Naive thymus-derived CD8-positive, alpha-beta T cell (primary cell): ENCODE measurements around the gene TMEM270. TPM values are rescaled to one million over a fixed set of nuclear protein-coding genes. Genes with fewer than 3 reads are reported as not detected.

Experiments used
- ATAC-seq, 2 donors: fragments of 150-1000 bp; cut with Tn5 transposase in 1 of 2; sonication (Bioruptor Pico), chemical (Tn5 transposase) in 1 of 2; 1 replicate in 1 of 2; 2 replicates in 1 of 2; pipeline ENCODE4 v1.10.0; 2021; ENCODE audit warnings: mild to moderate bottlenecking in 2 of 2, moderate library complexity in 2 of 2
- POLR2A ChIA-PET: fragments of 350-600 bp; sonication (Branson Sonifier 250); formaldehyde crosslinking; loops from one replicate; lab custom pipeline; 2021; ENCODE audit warnings: antibody characterized with exemption; lab: Charles Lee
- DNase-seq, 10 donors: peaks; one replicate each; pipeline versions ENCODE4 v3.0.0 to v3.0.0-alpha.2; 2020 to 2022
- H3K27ac Mint-ChIP-seq, 10 donors: one replicate each; pipeline ENCODE4 v1.8.0; 2020 to 2022; ENCODE audit warnings: mild to moderate bottlenecking in 10 of 10, mixed read lengths in 10 of 10, moderate library complexity in 4 of 10, inconsistent platforms in 1 of 10
- H3K27me3 Mint-ChIP-seq, 5 donors: one replicate each; pipeline ENCODE4 v1.8.0; 2021 to 2022; ENCODE audit warnings: mixed read lengths in 5 of 5
- H3K36me3 Mint-ChIP-seq, 3 donors: one replicate each; pipeline ENCODE4 v1.8.0; 2020 to 2022; ENCODE audit warnings: mixed read lengths in 3 of 3, mild to moderate bottlenecking in 2 of 3, inconsistent platforms in 1 of 3
- H3K4me1 Mint-ChIP-seq, 4 donors: one replicate each; pipeline ENCODE4 v1.8.0; 2021 to 2022; ENCODE audit warnings: mixed read lengths in 4 of 4
- H3K4me3 Mint-ChIP-seq, 10 donors: one replicate each; pipeline ENCODE4 v1.8.0; 2020 to 2022; ENCODE audit warnings: mild to moderate bottlenecking in 10 of 10, mixed read lengths in 10 of 10, moderate library complexity in 6 of 10, inconsistent platforms in 1 of 10
- H3K9me3 Mint-ChIP-seq, 9 donors: one replicate each; pipeline ENCODE4 v1.8.0; 2020 to 2022; ENCODE audit warnings: mixed read lengths in 9 of 9, mild to moderate bottlenecking in 3 of 9, inconsistent platforms in 1 of 9, moderate library complexity in 1 of 9
- polyA plus RNA-seq, 3 donors: library from polyadenylated mRNA; unstranded; fragments of 300-500 nt; fragmentation: Illumina TruSeq; gene quantifications; one replicate each; pipeline ENCODE4 v1.2.3, GENCODE V29; 2021
- total RNA-seq, 8 experiments: library from RNA in 2 of 8; stranded (reverse) in 2 of 8; gene quantifications; one replicate each; pipeline ENCODE4 v1.2.3 and lab custom pipeline; 2021 to 2026

The TMEM270 gene
- total and polyA plus RNA-seq, 5 experiments from 2014 or later = not detected

- Mint-ChIP-seq H3K27me3 (peaks cover 0 to 13% (median 8%) of the 10 kb centered on the region in 5 donors), H3K4me1 (peaks cover 0 to 4% (median 0%) of the 10 kb centered on the region in 4 donors), H3K36me3 (no peaks in the 10 kb centered on the region), H3K4me3 (no peak overlapping the region), H3K27ac (no peak overlapping the region), H3K9me3 (no peaks in the 10 kb centered on the region)
- DNase-seq (no peak), ATAC-seq (no peak)
- POLR2A ChIA-PET = no interaction called here
These were observed 48.3 kb downstream of the TMEM270 start for GRCh38 chr7:73909051-73909941.

- POLR2A ChIA-PET = no interaction called here
- peaks cover 3 to 13% (median 10%) of the 10 kb centered on the region in 5 donors for H3K27me3 Mint-ChIP-seq
These were observed 49.0 kb downstream of the TMEM270 start for GRCh38 chr7:73909996-73910395.

GRCh38 chr7:73912223-73912622, 51.3 kb downstream of the TMEM270 start:
- H3K27me3 Mint-ChIP-seq = peaks cover 5 to 29% (median 16%) of the 10 kb centered on the region in 5 donors
- H3K4me3 Mint-ChIP-seq = no peak overlapping the region
- no peak overlapping the region for H3K27ac Mint-ChIP-seq
- no peaks in the 10 kb centered on the region for H3K9me3 Mint-ChIP-seq
- POLR2A ChIA-PET = no interaction called here
- no peaks in the 10 kb centered on the region for H3K36me3 Mint-ChIP-seq
- DNase-seq = no peak
- no peak for ATAC-seq
- H3K4me1 Mint-ChIP-seq = peaks cover 0 to 4% (median 0%) of the 10 kb centered on the region in 4 donors

More at GRCh38 chr7:73909996-73910395, 49.0 kb downstream of the TMEM270 start:
- Mint-ChIP-seq H3K4me3 (no peak overlapping the region), H3K36me3 (no peaks in the 10 kb centered on the region), H3K4me1 (peaks cover 0 to 4% (median 0%) of the 10 kb centered on the region in 4 donors), H3K27ac (no peak overlapping the region), H3K9me3 (no peaks in the 10 kb centered on the region)
- ATAC-seq (no peak), DNase-seq (no peak)

Other genes with a start within 250 kb of the TMEM270 start
- gene MLXIPL, start 236.6 kb upstream of the TMEM270 start, total RNA-seq = not detected
- not detected for gene MLXIPL, start 236.6 kb upstream of the TMEM270 start, polyA plus RNA-seq
- 1 to 10 TPM in 1 of 2 experiments, under 1 TPM in 1; 0.63 to 1.0 TPM for gene VPS37D, start 193.3 kb upstream of the TMEM270 start, total RNA-seq
- gene VPS37D, start 193.3 kb upstream of the TMEM270 start, polyA plus RNA-seq = under 1 TPM in 2 of 3 donors, not detected in 1; 0.14 to 0.30 TPM
- gene DNAJC30, start 177.7 kb upstream of the TMEM270 start, total RNA-seq = 10 to 100 TPM; 22.1 to 23.7 TPM
- gene DNAJC30, start 177.7 kb upstream of the TMEM270 start, polyA plus RNA-seq = 10 to 100 TPM; 10.1 to 13.3 (median 11.9) TPM
- 10 to 100 TPM; 67.2 to 69.7 TPM for gene BUD23, start 177.6 kb upstream of the TMEM270 start, total RNA-seq
- gene BUD23, start 177.6 kb upstream of the TMEM270 start, polyA plus RNA-seq = 100 to 1,000 TPM; 123 to 139 (median 136) TPM
- gene STX1A, start 141.5 kb upstream of the TMEM270 start, total RNA-seq = 1 to 10 TPM; 5.7 to 7.8 TPM
- gene STX1A, start 141.5 kb upstream of the TMEM270 start, polyA plus RNA-seq = 1 to 10 TPM in 2 of 3 donors, under 1 TPM in 1; 0.69 to 2.2 (median 2.1) TPM
- 10 to 100 TPM; 20.7 to 24.9 TPM for gene ABHD11, start 122.4 kb upstream of the TMEM270 start, total RNA-seq
- gene ABHD11, start 122.4 kb upstream of the TMEM270 start, polyA plus RNA-seq = 10 to 100 TPM in 2 of 3 donors, 1 to 10 TPM in 1; 5.4 to 12.3 (median 10.0) TPM
- gene CLDN3, start 90.9 kb upstream of the TMEM270 start, total RNA-seq = not detected
- not detected for gene CLDN3, start 90.9 kb upstream of the TMEM270 start, polyA plus RNA-seq
- gene CLDN4, start 30.2 kb upstream of the TMEM270 start, total RNA-seq = under 1 TPM in 1 of 2 experiments, not detected in 1; 0.36 TPM
- gene CLDN4, start 30.2 kb upstream of the TMEM270 start, polyA plus RNA-seq = under 1 TPM in 1 of 3 donors, not detected in 2; 0.04 TPM
- gene METTL27, start 18.6 kb upstream of the TMEM270 start, total RNA-seq = 1 to 10 TPM; 3.0 to 4.4 TPM
- gene METTL27, start 18.6 kb upstream of the TMEM270 start, polyA plus RNA-seq = 1 to 10 TPM in 2 of 3 donors, under 1 TPM in 1; 0.52 to 3.2 (median 1.5) TPM
- not detected for gene ELN, start 167.0 kb downstream of the TMEM270 start, total RNA-seq
- gene ELN, start 167.0 kb downstream of the TMEM270 start, polyA plus RNA-seq = not detected
- 10 to 100 TPM; 14.1 to 14.6 TPM for gene LIMK1, start 222.6 kb downstream of the TMEM270 start, total RNA-seq
- 1 to 10 TPM; 2.8 to 4.8 (median 3.4) TPM for gene LIMK1, start 222.6 kb downstream of the TMEM270 start, polyA plus RNA-seq